ENCODE data around the gene DNAJC22. TPM values are rescaled to one million over a fixed set of nuclear protein-coding genes. Genes with fewer than 3 reads are reported as not detected.

The DNAJC22 gene
- total RNA-seq, 2 experiments from 2014 or later = 0.16 to 0.76 TPM

DNA sequence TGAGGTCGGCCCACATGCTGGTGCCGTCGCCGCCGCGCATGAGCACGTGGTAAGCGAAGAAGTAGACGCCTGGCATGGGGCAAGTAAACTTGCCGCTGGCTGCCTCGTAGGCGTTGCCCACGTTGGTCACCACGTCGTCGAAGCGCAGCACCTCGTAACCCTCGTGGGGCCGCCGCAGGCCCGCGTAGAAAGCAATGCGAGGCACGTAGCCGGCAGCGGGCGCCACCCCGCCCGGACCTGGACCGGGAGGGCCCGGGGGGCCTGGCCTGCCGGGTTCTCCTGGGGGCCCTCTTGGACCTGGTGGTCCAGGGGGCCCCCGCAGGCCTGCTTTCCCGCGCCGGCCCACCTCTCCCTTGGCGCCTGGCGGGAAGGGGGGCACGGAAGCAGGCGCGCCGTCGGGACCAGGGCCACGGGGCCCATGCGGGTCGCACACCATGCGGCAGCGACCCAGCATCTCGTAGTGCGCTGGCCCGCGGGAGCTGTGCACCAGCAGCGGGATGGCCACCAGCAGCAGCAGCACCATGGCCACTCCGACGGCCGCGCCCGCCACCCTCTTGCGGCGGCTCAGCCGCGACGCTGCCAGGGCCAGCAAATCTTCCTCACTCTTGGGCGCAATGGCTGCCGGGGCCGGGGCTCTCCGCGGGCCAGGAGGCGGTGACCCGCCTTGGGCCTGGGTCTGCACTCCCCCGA is 10.6 kb upstream of the DNAJC22 start:
- no TSS peak for BruUV-seq (replicated peaks)
- POLR2A ChIA-PET = no interaction called here
- CTCF ChIA-PET (ENCODE audit: unreplicated experiment) = no interaction called here

DNA sequence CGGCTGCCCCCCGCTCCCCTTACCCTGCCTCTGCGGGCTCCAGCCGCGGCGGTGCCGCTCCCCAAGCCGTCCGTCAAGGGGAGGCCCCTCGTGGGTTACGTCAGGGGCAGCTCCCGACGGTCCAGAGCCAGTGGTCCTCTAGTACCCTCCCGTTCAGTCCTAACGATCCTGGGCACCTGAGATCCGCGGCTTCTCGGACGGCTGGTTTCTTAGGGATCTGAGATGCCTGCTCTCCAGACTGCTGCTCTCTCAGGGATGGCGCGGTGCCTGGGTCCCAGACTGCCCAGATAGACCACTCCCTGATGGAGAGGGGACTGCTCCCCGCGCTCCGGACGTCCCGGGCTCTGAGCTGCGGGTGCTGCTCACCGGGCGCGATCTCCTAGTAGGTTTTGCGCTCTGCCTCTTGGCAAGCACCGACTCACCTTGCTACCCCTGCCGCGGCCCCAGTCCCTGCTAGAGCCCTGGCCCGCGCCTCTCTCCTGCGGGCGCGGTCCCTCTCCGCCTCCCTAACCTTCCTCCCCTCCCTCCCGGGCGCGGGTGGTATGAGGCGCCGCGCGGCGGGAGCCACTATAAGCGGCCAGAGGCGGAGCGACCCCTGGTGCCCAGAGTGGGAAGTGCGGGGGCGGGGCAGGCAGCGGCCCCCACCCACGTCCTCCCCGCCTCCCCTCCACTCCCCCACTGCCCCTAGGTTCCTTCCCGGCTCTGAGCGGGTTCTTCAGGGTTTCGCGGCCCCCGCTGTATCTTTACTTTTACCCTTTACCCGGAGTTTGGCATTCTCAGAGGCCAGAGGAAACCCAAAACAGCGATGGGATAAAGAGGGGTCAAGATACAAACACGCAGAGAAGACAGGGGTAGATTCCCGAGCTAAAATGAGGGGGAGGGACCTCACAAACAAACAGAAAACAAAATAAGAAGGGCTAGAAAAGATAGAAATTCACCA is 9.8 kb upstream of the DNAJC22 start, which contains the start of gene C1QL4:
TSS of gene C1QL4 (minus strand) at position 544 of the 940 bp plus-strand sequence. CDS start 711 bp downstream, outside the sequence.
- Histone ChIP-seq H4K20me1 (ENCODE audit: insufficient read depth, low read length) (no peaks in the 10 kb centered on the region), H3K27ac (ENCODE audit: low read depth, low read length, poor library complexity, severe bottlenecking) (no peak within 1 kb of the TSS), H3K79me2 (ENCODE audit: insufficient read depth, low read depth, low read length) (no peaks in the 10 kb centered on the region), H3K4me3 (ENCODE audit: low read depth, low read length, poor library complexity, severe bottlenecking) (peak within 1 kb of the TSS; percentile 60), H3K4me2 (ENCODE audit: low read length) (peak within 1 kb of the TSS; percentile 77), H3K36me3 (ENCODE audit: insufficient read depth, low read length) (no peaks in the 10 kb centered on the region; the same call in 1 of the 2 replicates), H3K4me1 (ENCODE audit: insufficient read depth, low read length, poor library complexity, severe bottlenecking) (peaks cover 11% of the 10 kb centered on the region), H2AFZ (ENCODE audit: low read length) (peak within 1 kb of the TSS; percentile 78), H3K9me2 (ENCODE audit: insufficient read depth, low read length) (no peaks in the 10 kb centered on the region), H3K9me3 (ENCODE audit: low read length) (no peaks in the 10 kb centered on the region)
- DNase-seq (ENCODE audit: low spot score) = peak; percentile 82
- ChIA-PET CTCF (ENCODE audit: unreplicated experiment) (no interaction called here), POLR2A (interaction anchor here (1.4 kb wide), 1 partner anchor 14 kb away, joined by 3 read pairs; the partner anchor contains the start of gene TROAP)
- BruUV-seq (replicated peaks) = no TSS peak
- TF ChIP-seq, protein P1, sequence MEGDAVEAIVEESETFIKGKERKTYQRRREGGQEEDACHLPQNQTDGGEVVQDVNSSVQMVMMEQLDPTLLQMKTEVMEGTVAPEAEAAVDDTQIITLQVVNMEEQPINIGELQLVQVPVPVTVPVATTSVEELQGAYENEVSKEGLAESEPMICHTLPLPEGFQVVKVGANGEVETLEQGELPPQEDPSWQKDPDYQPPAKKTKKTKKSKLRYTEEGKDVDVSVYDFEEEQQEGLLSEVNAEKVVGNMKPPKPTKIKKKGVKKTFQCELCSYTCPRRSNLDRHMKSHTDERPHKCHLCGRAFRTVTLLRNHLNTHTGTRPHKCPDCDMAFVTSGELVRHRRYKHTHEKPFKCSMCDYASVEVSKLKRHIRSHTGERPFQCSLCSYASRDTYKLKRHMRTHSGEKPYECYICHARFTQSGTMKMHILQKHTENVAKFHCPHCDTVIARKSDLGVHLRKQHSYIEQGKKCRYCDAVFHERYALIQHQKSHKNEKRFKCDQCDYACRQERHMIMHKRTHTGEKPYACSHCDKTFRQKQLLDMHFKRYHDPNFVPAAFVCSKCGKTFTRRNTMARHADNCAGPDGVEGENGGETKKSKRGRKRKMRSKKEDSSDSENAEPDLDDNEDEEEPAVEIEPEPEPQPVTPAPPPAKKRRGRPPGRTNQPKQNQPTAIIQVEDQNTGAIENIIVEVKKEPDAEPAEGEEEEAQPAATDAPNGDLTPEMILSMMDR (conservative IDR thresholded peaks at IDR 0.05; ENCODE audit: low read length) = peak; percentile 92
- TF ChIP-seq EZH2phosphoT487 (IDR thresholded peaks at IDR 0.05; ENCODE audit: borderline replicate concordance, low read depth, low read length) = no peak
- intact Hi-C loops (cut with micrococcal nuclease; ENCODE audit: unreplicated experiment) = loop anchor here (1.0 kb wide), 1 partner anchor 49 kb away; no protein-coding TSS in a partner anchor

More for the DNA sequence above, 10.6 kb upstream of the DNAJC22 start:
- H2AFZ ChIP-seq (ENCODE audit: low read length) = no peak overlapping the region
- H3K27ac ChIP-seq (ENCODE audit: low read depth, low read length, poor library complexity, severe bottlenecking) = no peak overlapping the region
- intact Hi-C loops (cut with micrococcal nuclease; ENCODE audit: unreplicated experiment) = no loop called here
- no peaks in the 10 kb centered on the region for H3K79me2 ChIP-seq (ENCODE audit: insufficient read depth, low read depth, low read length)
- H3K4me3 ChIP-seq (ENCODE audit: low read depth, low read length, poor library complexity, severe bottlenecking) = no peak overlapping the region
- no peak overlapping the region for H3K4me2 ChIP-seq (ENCODE audit: low read length)
- no peaks in the 10 kb centered on the region for H3K9me2 ChIP-seq (ENCODE audit: insufficient read depth, low read length)
- peaks cover 11% of the 10 kb centered on the region for H3K4me1 ChIP-seq (ENCODE audit: insufficient read depth, low read length, poor library complexity, severe bottlenecking)
- TF ChIP-seq, protein P1 (conservative IDR thresholded peaks at IDR 0.05; ENCODE audit: low read length) = no peak
- no peak for TF ChIP-seq EZH2phosphoT487 (IDR thresholded peaks at IDR 0.05; ENCODE audit: borderline replicate concordance, low read depth, low read length)
- H4K20me1 ChIP-seq (ENCODE audit: insufficient read depth, low read length) = no peaks in the 10 kb centered on the region
- H3K9me3 ChIP-seq (ENCODE audit: low read length) = no peaks in the 10 kb centered on the region
- H3K36me3 ChIP-seq (ENCODE audit: insufficient read depth, low read length) = peaks cover 7% of the 10 kb centered on the region; the same call in 1 of the 2 replicates
- no peak for DNase-seq (ENCODE audit: low spot score)
